Activated CD8-positive, alpha-beta memory T cell treated with anti-CD3 and anti-CD28 coated beads, Interleukin-2, amount 10 ng/mL, durations not matched to agents 7 days and 5 days (primary cell): ENCODE measurements around the gene CTSH. TPM values are rescaled to one million over a fixed set of nuclear protein-coding genes. Genes with fewer than 3 reads are reported as not detected.

Source experiments
- ATAC-seq: fragments of 150-1000 bp; cut with Tn5 transposase; one replicate; pipeline ENCODE4 v1.10.0; 2021; ENCODE audit warnings: moderate library complexity
- CTCF ChIA-PET: fragments of 350-600 bp; sonication (Branson Sonifier 250); formaldehyde crosslinking; loops from one replicate; lab custom pipeline; 2021; ENCODE audit warnings: antibody characterized with exemption; lab: Charles Lee
- DNase-seq: peaks from one replicate; pipeline ENCODE4 v3.0.0-alpha.2; 2020
- H3K27ac Mint-ChIP-seq: one replicate; pipeline ENCODE4 v1.8.0; 2021; ENCODE audit warnings: mild to moderate bottlenecking, mixed read lengths
- H3K27me3 Mint-ChIP-seq: one replicate; pipeline ENCODE4 v1.8.0; 2021; ENCODE audit warnings: mixed read lengths
- H3K36me3 Mint-ChIP-seq: one replicate; pipeline ENCODE4 v1.8.0; 2021; ENCODE audit warnings: mild to moderate bottlenecking, mixed read lengths
- H3K4me1 Mint-ChIP-seq: one replicate; pipeline ENCODE4 v1.8.0; 2021; ENCODE audit warnings: mixed read lengths
- H3K4me3 Mint-ChIP-seq: one replicate; pipeline ENCODE4 v1.8.0; 2021; ENCODE audit warnings: mild to moderate bottlenecking, moderate library complexity, mixed read lengths
- H3K9me3 Mint-ChIP-seq: one replicate; pipeline ENCODE4 v1.8.0; 2022; ENCODE audit warnings: low read depth, mixed read lengths
- total RNA-seq, 2 experiments: library from RNA; stranded (reverse); gene quantifications; one replicate each; pipeline ENCODE4 v1.2.3, GENCODE V29; 2021

CTSH gene
- total RNA-seq, 2 experiments from 2014 or later = 33.9 to 48.1 TPM

GRCh38 chr15:78921517-78921916, 23.3 kb downstream of the CTSH start:
- CTCF ChIA-PET = interaction anchor here (1.3 kb wide), 1 partner anchor 8 kb away, joined by 3 read pairs; no protein-coding TSS in a partner anchor
- Mint-ChIP-seq H3K27me3 (no peaks in the 10 kb centered on the region), H3K36me3 (peaks cover 14% of the 10 kb centered on the region), H3K27ac (no peak overlapping the region), H3K4me1 (no peaks in the 10 kb centered on the region), H3K4me3 (no peak overlapping the region), H3K9me3 (no peaks in the 10 kb centered on the region)
- peak; percentile 12 for ATAC-seq
- DNase-seq = no peak

DNA sequence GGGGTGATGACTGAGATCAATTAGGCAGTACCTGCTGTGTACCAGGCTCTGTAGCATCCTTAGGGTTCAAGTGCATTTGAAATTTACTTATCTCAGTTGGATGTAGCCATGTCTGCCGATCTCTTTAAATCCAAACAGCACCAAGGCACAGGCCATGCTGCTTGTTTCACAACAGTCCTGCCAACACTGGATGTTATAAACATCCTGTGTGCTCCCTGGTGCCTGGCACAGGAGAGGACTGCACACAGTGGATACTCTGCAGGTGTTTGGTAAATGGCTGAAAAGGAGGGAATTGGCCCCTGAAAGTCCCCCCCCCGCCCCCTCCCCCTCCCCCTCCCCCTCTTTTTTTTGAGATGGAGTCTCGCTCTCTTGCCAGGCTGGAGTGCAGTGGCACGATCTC, 27.0 kb downstream of the CTSH start:
- Mint-ChIP-seq H3K27me3 (no peaks in the 10 kb centered on the region), H3K9me3 (no peaks in the 10 kb centered on the region), H3K4me3 (no peak overlapping the region), H3K4me1 (peaks cover 4% of the 10 kb centered on the region), H3K27ac (no peak overlapping the region), H3K36me3 (peaks cover 24% of the 10 kb centered on the region)
- DNase-seq (no peak), ATAC-seq (no peak)
- CTCF ChIA-PET = no interaction called here

- DNase-seq (no peak), ATAC-seq (no peak)
- H3K4me3 Mint-ChIP-seq = no peak overlapping the region
- H3K27ac Mint-ChIP-seq = no peak overlapping the region
- H3K36me3 Mint-ChIP-seq = peaks cover 23% of the 10 kb centered on the region
- peaks cover 19% of the 10 kb centered on the region for H3K4me1 Mint-ChIP-seq
- CTCF ChIA-PET = no interaction called here
- no peaks in the 10 kb centered on the region for H3K9me3 Mint-ChIP-seq
- no peaks in the 10 kb centered on the region for H3K27me3 Mint-ChIP-seq
Measured at GRCh38 chr15:78916088-78916487, 28.8 kb downstream of the CTSH start.

GRCh38 chr15:78915341-78916087, 29.3 kb downstream of the CTSH start:
- Mint-ChIP-seq H3K4me3 (no peak overlapping the region), H3K4me1 (peaks cover 24% of the 10 kb centered on the region), H3K9me3 (no peaks in the 10 kb centered on the region), H3K36me3 (peaks cover 24% of the 10 kb centered on the region), H3K27ac (no peak overlapping the region), H3K27me3 (no peaks in the 10 kb centered on the region)
- no peak for DNase-seq
- ATAC-seq = no peak
- CTCF ChIA-PET = interaction anchor here (1.4 kb wide), 1 partner anchor 39 kb away, joined by 3 read pairs; no protein-coding TSS in a partner anchor

DNA sequence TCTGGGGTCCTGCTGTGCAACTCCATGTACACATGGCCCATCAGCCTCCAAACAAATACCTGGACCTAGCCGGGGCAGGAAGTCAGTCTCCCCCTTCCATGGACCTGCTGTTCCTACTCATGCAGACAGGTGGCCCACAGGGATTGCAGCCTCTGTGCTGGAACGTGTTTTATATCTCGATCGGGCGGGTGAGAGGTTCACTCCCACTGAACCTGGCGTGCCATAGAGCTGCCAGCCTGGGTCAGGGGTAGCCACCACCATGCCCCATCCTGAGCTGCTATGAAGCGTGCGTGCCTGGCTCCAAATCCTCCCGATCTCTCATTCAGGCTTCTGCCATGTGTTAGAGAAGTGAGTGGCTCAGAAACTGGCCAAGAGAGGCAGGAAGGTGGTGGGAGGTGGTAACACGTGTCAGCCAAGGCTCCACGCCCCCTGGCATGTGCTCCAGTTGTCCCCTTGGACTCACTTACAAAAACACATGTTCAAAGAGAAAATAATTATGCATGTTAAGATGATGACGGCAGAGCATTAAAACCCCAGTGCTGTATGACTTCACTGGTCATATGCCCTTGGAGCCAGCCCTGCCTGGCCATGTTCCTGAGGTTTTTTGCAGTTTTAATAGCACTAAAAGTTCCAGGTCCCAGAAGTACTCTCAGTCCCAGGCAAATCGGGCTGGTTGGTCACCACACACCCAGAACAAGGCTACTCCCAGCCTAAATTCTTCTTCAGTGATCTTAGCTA, 30.6 kb downstream of the CTSH start:
- CTCF ChIA-PET = interaction anchor here (1.4 to 1.7 kb wide), 2 partner anchors 37 to 270 kb away, joined by 3 to 5 read pairs; no protein-coding TSS in a partner anchor
- Mint-ChIP-seq H3K27me3 (no peaks in the 10 kb centered on the region), H3K4me1 (peaks cover 37% of the 10 kb centered on the region), H3K27ac (no peak overlapping the region), H3K4me3 (no peak overlapping the region), H3K36me3 (peaks cover 33% of the 10 kb centered on the region), H3K9me3 (no peaks in the 10 kb centered on the region)
- no peak for ATAC-seq
- no peak for DNase-seq

- no peak for ATAC-seq
- Mint-ChIP-seq H3K27me3 (no peaks in the 10 kb centered on the region), H3K4me1 (peaks cover 39% of the 10 kb centered on the region), H3K36me3 (peaks cover 35% of the 10 kb centered on the region), H3K9me3 (no peaks in the 10 kb centered on the region), H3K27ac (no peak overlapping the region), H3K4me3 (no peak overlapping the region)
- no peak for DNase-seq
- CTCF ChIA-PET = interaction anchor here (1.7 to 1.8 kb wide), 2 partner anchors 94 to 272 kb away, joined by 5 to 7 read pairs; no protein-coding TSS in a partner anchor
Measured at GRCh38 chr15:78913012-78913411, 31.8 kb downstream of the CTSH start.

GRCh38 chr15:78912316-78912715, 32.5 kb downstream of the CTSH start:
- Mint-ChIP-seq H3K36me3 (peaks cover 39% of the 10 kb centered on the region), H3K27ac (no peak overlapping the region), H3K4me1 (peaks cover 40% of the 10 kb centered on the region), H3K4me3 (no peak overlapping the region), H3K27me3 (no peaks in the 10 kb centered on the region), H3K9me3 (no peaks in the 10 kb centered on the region)
- ATAC-seq = no peak
- DNase-seq = no peak
- CTCF ChIA-PET = interaction anchor here (1.8 kb wide), 1 partner anchor 95 kb away, joined by 7 read pairs; no protein-coding TSS in a partner anchor

DNA sequence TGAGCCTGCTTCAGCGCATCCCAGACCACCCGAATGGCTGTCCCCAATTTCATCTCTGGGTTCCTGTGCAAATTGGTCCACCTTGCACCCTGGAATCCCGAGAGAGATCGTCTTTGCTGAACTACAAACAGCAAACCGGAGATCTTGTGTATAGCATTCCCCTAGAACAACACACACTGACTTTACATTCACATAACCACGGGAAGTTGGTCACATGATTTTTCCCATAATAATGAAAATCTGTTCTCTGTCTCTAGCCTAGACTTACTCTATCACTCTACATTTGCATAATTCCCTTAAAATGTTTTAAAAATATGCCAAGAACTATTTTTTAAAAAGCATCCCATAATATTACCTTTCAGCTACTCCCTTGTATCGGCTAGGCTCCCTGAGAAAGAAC, 34.6 kb downstream of the CTSH start:
- CTCF ChIA-PET = interaction anchor here (0.9 to 4.4 kb wide), 8 partner anchors 9 to 274 kb away, joined by 3 to 32 read pairs (median 8); no protein-coding TSS in a partner anchor
- Mint-ChIP-seq H3K27ac (no peak overlapping the region), H3K4me3 (no peak overlapping the region), H3K4me1 (peaks cover 36% of the 10 kb centered on the region), H3K9me3 (no peaks in the 10 kb centered on the region), H3K27me3 (no peaks in the 10 kb centered on the region), H3K36me3 (peaks cover 47% of the 10 kb centered on the region)
- no peak for ATAC-seq
- DNase-seq = no peak

DNA sequence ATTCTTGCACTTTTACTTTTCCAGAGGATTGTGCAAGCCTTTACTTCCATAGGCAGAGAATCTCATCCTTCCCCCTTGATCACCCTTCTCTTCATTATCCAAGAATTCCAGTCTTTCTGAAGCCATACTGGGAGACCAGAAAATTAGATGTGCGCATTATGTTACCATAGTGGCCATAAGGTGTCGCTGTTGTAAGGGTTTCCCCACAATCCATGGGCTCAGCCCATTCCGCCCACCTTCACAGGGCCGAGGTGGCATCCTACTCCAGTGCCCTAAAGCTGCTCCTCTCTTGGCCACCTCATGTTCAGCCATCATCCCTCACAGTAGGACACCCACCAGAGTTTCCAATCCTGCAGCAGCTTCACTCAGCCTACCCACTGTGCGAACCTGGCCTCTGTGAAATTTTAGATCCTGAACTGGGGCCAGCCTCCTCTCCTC, 35.0 kb downstream of the CTSH start:
- Mint-ChIP-seq H3K27ac (no peak overlapping the region), H3K36me3 (peaks cover 50% of the 10 kb centered on the region), H3K4me1 (peaks cover 36% of the 10 kb centered on the region), H3K27me3 (no peaks in the 10 kb centered on the region), H3K9me3 (no peaks in the 10 kb centered on the region), H3K4me3 (no peak overlapping the region)
- ATAC-seq (peak; percentile 52), DNase-seq (no peak)
- CTCF ChIA-PET = interaction anchor here (1.3 to 4.4 kb wide), 8 partner anchors 13 to 274 kb away, joined by 3 to 32 read pairs (median 8); no protein-coding TSS in a partner anchor

DNA sequence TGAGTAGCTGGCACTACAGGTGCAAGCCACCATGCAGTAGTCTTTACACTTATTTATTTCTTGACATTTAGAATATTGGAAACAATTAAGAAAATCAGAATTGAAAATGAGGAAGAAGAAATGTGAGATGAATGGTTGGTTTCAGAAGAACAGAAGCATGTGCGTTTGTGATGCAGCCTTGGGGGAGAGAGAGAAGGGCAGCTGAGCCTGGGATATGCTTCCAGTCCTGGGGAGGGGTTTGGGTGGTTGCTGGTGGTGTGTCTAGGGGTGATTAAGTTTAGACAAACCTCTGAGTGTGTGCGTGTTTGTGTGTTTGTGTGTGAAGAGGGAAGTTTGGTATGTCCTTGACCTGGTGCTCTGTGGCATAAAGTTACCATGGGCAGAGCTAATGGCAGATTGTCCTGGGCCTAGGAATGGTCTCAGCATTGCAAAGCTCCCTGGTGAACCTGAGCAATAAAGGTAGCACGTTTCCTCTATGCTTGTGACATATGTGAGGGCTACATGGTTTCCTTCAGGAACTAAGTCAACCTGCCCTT, 35.6 kb downstream of the CTSH start:
- Mint-ChIP-seq H3K27ac (no peak overlapping the region), H3K4me1 (peaks cover 36% of the 10 kb centered on the region), H3K4me3 (no peak overlapping the region)

DNA sequence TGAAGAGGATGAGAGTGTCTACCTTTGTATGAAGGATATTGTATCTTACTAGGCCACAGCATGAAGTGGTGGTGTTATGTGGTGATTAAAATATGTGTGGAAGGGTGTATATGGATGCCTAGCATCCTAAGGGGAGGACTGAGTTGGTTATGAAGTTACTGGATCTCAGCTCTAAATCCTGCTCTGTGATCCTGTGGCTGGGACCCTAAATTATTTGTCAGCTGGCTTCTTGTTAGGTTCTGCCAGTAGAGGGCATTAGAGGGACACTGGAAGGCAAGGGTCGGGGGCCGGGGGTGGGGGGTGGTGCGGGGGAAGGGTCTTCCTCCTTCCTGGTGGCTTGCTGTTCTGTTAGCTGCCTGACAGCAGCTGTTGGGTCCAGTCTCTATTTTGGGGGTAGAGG, 37.3 kb downstream of the CTSH start:
- CTCF ChIA-PET = interaction anchor here (0.9 to 4.4 kb wide), 7 partner anchors 16 to 277 kb away, joined by 3 to 32 read pairs (median 5); no protein-coding TSS in a partner anchor
- H3K36me3 Mint-ChIP-seq = peaks cover 53% of the 10 kb centered on the region
- no peak overlapping the region for H3K4me3 Mint-ChIP-seq
- H3K4me1 Mint-ChIP-seq = peaks cover 33% of the 10 kb centered on the region
- ATAC-seq (no peak), DNase-seq (no peak)
- no peaks in the 10 kb centered on the region for H3K9me3 Mint-ChIP-seq
- H3K27ac Mint-ChIP-seq = no peak overlapping the region
- no peaks in the 10 kb centered on the region for H3K27me3 Mint-ChIP-seq

More for the DNA sequence above, 35.6 kb downstream of the CTSH start:
- DNase-seq (no peak), ATAC-seq (no peak)
- H3K27me3 Mint-ChIP-seq = no peaks in the 10 kb centered on the region
- CTCF ChIA-PET = interaction anchor here (0.9 to 4.4 kb wide), 10 partner anchors 9 to 275 kb away, joined by 3 to 32 read pairs (median 8); no protein-coding TSS in a partner anchor
- peaks cover 51% of the 10 kb centered on the region for H3K36me3 Mint-ChIP-seq
- H3K9me3 Mint-ChIP-seq = no peaks in the 10 kb centered on the region

DNA sequence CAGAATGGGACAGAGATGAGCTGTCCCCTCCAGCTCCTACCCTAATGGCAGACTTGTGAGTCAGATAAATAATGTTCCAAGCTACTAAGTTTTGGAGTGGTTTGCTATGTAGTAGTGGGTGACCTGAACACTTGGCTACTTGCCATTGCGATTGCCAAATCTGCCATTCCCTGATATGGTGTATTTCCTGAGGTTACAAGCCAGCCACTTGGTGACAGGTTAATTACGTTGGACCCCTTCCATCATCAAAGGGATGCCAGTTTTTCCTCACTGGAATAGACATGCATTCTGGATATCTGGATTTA, 38.6 kb downstream of the CTSH start:
- CTCF ChIA-PET = interaction anchor here (1.1 kb wide), 1 partner anchor 70 kb away, joined by 3 read pairs; no protein-coding TSS in a partner anchor
- peaks cover 60% of the 10 kb centered on the region for H3K36me3 Mint-ChIP-seq
- H3K9me3 Mint-ChIP-seq = no peaks in the 10 kb centered on the region
- DNase-seq = no peak
- no peak for ATAC-seq
- peaks cover 23% of the 10 kb centered on the region for H3K4me1 Mint-ChIP-seq
- no peaks in the 10 kb centered on the region for H3K27me3 Mint-ChIP-seq
- H3K27ac Mint-ChIP-seq = no peak overlapping the region
- H3K4me3 Mint-ChIP-seq = no peak overlapping the region
